H1 (cell line): ENCODE measurements around the gene RBM20. TPM values are rescaled to one million over a fixed set of nuclear protein-coding genes. Genes with fewer than 3 reads are reported as not detected.

ENCODE experiments used
- ASH2L ChIP-seq: fragments of 200-600, 300-600 bp; sonication (generic); IDR thresholded peaks from one replicate; pipeline ENCODE4 v1.7.1; 2017; ENCODE audit warnings: low read length
- polyA plus RNA-seq, 7 experiments: library from polyadenylated mRNA; depleted of rRNA in 3 of 7; stranded (reverse) in 5 of 7; unstranded in 2 of 7; fragments of >200 nt in 5 of 7; fragments of 200-250 nt in 2 of 7; gene quantifications; 1 replicate in 5 of 7; 2 replicates in 1 of 7; 4 replicates in 1 of 7; pipeline versions ENCODE4 v1.2.1 to v1.2.3, GENCODE V29; 2011 to 2013; ENCODE audit warnings: missing spikeins in 2 of 7, mixed read lengths in 2 of 7
- total RNA-seq: library from RNA; stranded (reverse); fragmentation: NEBNext Ultra II Directional; extraction: Animal tissue kit (Norgen Biotek cat#: 25700); gene quantifications from 2 replicates; pipeline ENCODE4 v1.2.1, GENCODE V29; 2021

Gene RBM20
- total and polyA plus RNA-seq, 2 of the 8 experiments (the other 6 are each of a cell fraction or from before 2014, with no cell fraction given) = 0.05 to 0.63 TPM

- no peak for TF ChIP-seq ASH2L
These were observed 79.2 kb downstream of the RBM20 start (continued) for GRCh38 chr10:110723224-110723891.
